ENCODE measurements around the gene FHIT.

FHIT gene

DNA sequence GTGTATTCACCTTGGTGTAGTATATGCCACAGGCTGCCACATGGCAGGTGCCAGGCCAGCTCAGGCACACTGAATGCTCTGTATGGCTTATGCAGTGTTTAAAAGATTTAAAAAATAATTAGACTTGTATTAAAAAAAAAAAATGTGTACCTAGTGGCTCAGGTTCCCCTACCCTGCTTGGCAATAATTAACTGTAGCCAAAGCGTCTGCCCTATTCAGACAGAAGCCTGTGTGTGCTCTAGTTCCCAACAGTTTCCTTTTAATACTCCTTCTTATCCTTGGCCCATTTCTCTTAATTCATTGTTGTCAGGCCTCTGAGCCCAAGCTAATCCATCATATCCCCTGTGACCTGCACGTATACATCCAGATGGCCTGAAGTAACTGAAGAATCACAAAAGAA lies 1449.2 kb downstream of the FHIT start:
- TF ChIP-seq YY1 (IDR thresholded peaks at IDR 0.05; ENCODE audit: insufficient read depth, insufficient read length) (no peak), SUZ12 (IDR thresholded peaks at IDR 0.05; ENCODE audit: extremely low read depth, insufficient read depth, insufficient read length) (no peak), ZNF274 (IDR thresholded peaks at IDR 0.05; ENCODE audit: low read depth, low read length) (no peak)
- Histone ChIP-seq H3K36me3 (ENCODE audit: insufficient read depth, insufficient read length, low read length) (no peaks in the 10 kb centered on the region), H3K27me3 (ENCODE audit: insufficient read depth, insufficient read length) (no peaks in the 10 kb centered on the region), H3K9me3 (ENCODE audit: insufficient read depth, low read length) (0 out of 2 replicates have a peak, but pooled peaks cover 9% of the 10 kb centered on the region), H3K9ac (ENCODE audit: insufficient read length, low read depth) (no peak overlapping the region), H3K4me3 (ENCODE audit: insufficient read length, low read depth) (no peak overlapping the region), H3K4me1 (ENCODE audit: insufficient read depth, insufficient read length) (no peaks in the 10 kb centered on the region)
- no peak for DNase-seq (ENCODE audit: low read depth, low spot score)

DNA sequence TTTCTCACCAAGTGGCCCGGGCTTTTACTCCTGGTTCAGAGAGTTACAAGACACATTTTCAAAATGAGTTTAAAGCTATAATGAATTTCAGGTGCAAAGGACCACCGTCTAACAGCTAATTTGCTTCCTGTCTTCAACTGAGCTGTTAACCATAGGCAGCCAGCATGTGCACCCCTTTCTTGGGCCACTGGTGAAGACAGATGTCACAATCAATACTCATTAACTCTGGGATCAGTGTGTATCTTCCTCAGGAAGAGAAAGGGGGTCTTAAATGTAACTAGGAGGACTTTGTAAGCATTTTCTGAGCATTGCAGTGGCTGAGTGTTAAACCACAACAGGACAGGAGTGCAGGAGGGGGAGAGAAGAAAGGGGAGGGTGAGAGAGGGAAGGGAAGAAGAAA lies 1450.8 kb downstream of the FHIT start:
- Histone ChIP-seq H3K4me3 (ENCODE audit: insufficient read length, low read depth) (no peak overlapping the region), H3K9ac (ENCODE audit: insufficient read length, low read depth) (no peak overlapping the region), H3K27me3 (ENCODE audit: insufficient read depth, insufficient read length) (no peaks in the 10 kb centered on the region), H3K9me3 (ENCODE audit: insufficient read depth, low read length) (0 out of 2 replicates have a peak, but pooled peaks cover 9% of the 10 kb centered on the region), H3K4me1 (ENCODE audit: insufficient read depth, insufficient read length) (no peaks in the 10 kb centered on the region), H3K36me3 (ENCODE audit: insufficient read depth, insufficient read length, low read length) (no peaks in the 10 kb centered on the region)
- no peak for DNase-seq (ENCODE audit: low read depth, low spot score)
- TF ChIP-seq YY1 (IDR thresholded peaks at IDR 0.05; ENCODE audit: insufficient read depth, insufficient read length): no peak
- TF ChIP-seq SUZ12 (IDR thresholded peaks at IDR 0.05; ENCODE audit: extremely low read depth, insufficient read depth, insufficient read length): no peak
- TF ChIP-seq ZNF274 (IDR thresholded peaks at IDR 0.05; ENCODE audit: low read depth, low read length): no peak

GRCh38 chr3:59798372-59799086 lies 1452.7 kb downstream of the FHIT start:
- Histone ChIP-seq H3K36me3 (ENCODE audit: insufficient read depth, insufficient read length, low read length) (no peaks in the 10 kb centered on the region), H3K27me3 (ENCODE audit: insufficient read depth, insufficient read length) (no peaks in the 10 kb centered on the region), H3K9me3 (ENCODE audit: insufficient read depth, low read length) (0 out of 2 replicates have a peak, but pooled peaks cover 9% of the 10 kb centered on the region), H3K9ac (ENCODE audit: insufficient read length, low read depth) (no peak overlapping the region), H3K4me1 (ENCODE audit: insufficient read depth, insufficient read length) (no peaks in the 10 kb centered on the region), H3K4me3 (ENCODE audit: insufficient read length, low read depth) (no peak overlapping the region)
- no peak for DNase-seq (ENCODE audit: low read depth, low spot score)
- TF ChIP-seq YY1 (IDR thresholded peaks at IDR 0.05; ENCODE audit: insufficient read depth, insufficient read length) (no peak), SUZ12 (IDR thresholded peaks at IDR 0.05; ENCODE audit: extremely low read depth, insufficient read depth, insufficient read length) (no peak), ZNF274 (IDR thresholded peaks at IDR 0.05; ENCODE audit: low read depth, low read length) (no peak)

- TF ChIP-seq ZNF274 (IDR thresholded peaks at IDR 0.05; ENCODE audit: low read depth, low read length) (no peak), SUZ12 (IDR thresholded peaks at IDR 0.05; ENCODE audit: extremely low read depth, insufficient read depth, insufficient read length) (no peak), YY1 (IDR thresholded peaks at IDR 0.05; ENCODE audit: insufficient read depth, insufficient read length) (no peak)
- Histone ChIP-seq H3K9ac (ENCODE audit: insufficient read length, low read depth) (no peak overlapping the region), H3K27me3 (ENCODE audit: insufficient read depth, insufficient read length) (no peaks in the 10 kb centered on the region), H3K36me3 (ENCODE audit: insufficient read depth, insufficient read length, low read length) (no peaks in the 10 kb centered on the region), H3K9me3 (ENCODE audit: insufficient read depth, low read length) (0 out of 2 replicates have a peak, but pooled peaks cover 9% of the 10 kb centered on the region), H3K4me3 (ENCODE audit: insufficient read length, low read depth) (no peak overlapping the region), H3K4me1 (ENCODE audit: insufficient read depth, insufficient read length) (no peaks in the 10 kb centered on the region)
- no peak for DNase-seq (ENCODE audit: low read depth, low spot score)
These were observed 1453.7 kb downstream of the FHIT start for GRCh38 chr3:59797533-59797932.

GRCh38 chr3:59796456-59796855 lies 1454.8 kb downstream of the FHIT start:
- H3K36me3 ChIP-seq (ENCODE audit: insufficient read depth, insufficient read length, low read length): no peaks in the 10 kb centered on the region
- no peak overlapping the region for H3K9ac ChIP-seq (ENCODE audit: insufficient read length, low read depth)
- TF ChIP-seq ZNF274 (IDR thresholded peaks at IDR 0.05; ENCODE audit: low read depth, low read length) (no peak), SUZ12 (IDR thresholded peaks at IDR 0.05; ENCODE audit: extremely low read depth, insufficient read depth, insufficient read length) (no peak), YY1 (IDR thresholded peaks at IDR 0.05; ENCODE audit: insufficient read depth, insufficient read length) (no peak)
- no peak overlapping the region for H3K4me3 ChIP-seq (ENCODE audit: insufficient read length, low read depth)
- H3K27me3 ChIP-seq (ENCODE audit: insufficient read depth, insufficient read length): no peaks in the 10 kb centered on the region
- H3K4me1 ChIP-seq (ENCODE audit: insufficient read depth, insufficient read length): no peaks in the 10 kb centered on the region
- no peak for DNase-seq (ENCODE audit: low read depth, low spot score)
- 0 out of 2 replicates have a peak, but pooled peaks cover 9% of the 10 kb centered on the region for H3K9me3 ChIP-seq (ENCODE audit: insufficient read depth, low read length)

- Histone ChIP-seq H3K36me3 (ENCODE audit: insufficient read depth, insufficient read length, low read length) (no peaks in the 10 kb centered on the region), H3K4me1 (ENCODE audit: insufficient read depth, insufficient read length) (no peaks in the 10 kb centered on the region), H3K4me3 (ENCODE audit: insufficient read length, low read depth) (no peak overlapping the region), H3K27me3 (ENCODE audit: insufficient read depth, insufficient read length) (no peaks in the 10 kb centered on the region), H3K9ac (ENCODE audit: insufficient read length, low read depth) (no peak overlapping the region), H3K9me3 (ENCODE audit: insufficient read depth, low read length) (0 out of 2 replicates have a peak, but pooled peaks cover 9% of the 10 kb centered on the region)
- TF ChIP-seq YY1 (IDR thresholded peaks at IDR 0.05; ENCODE audit: insufficient read depth, insufficient read length) (no peak), ZNF274 (IDR thresholded peaks at IDR 0.05; ENCODE audit: low read depth, low read length) (no peak)
- DNase-seq (ENCODE audit: low read depth, low spot score): no peak
These were observed 1455.5 kb downstream of the FHIT start for GRCh38 chr3:59795756-59796155.

- no peak overlapping the region for H3K9ac ChIP-seq (ENCODE audit: insufficient read length, low read depth)
- no peak overlapping the region for H3K4me3 ChIP-seq (ENCODE audit: insufficient read length, low read depth)
- DNase-seq (ENCODE audit: low read depth, low spot score): no peak
- H3K9me3 ChIP-seq (ENCODE audit: insufficient read depth, low read length): 0 out of 2 replicates have a peak, but pooled peaks cover 9% of the 10 kb centered on the region
- H3K4me1 ChIP-seq (ENCODE audit: insufficient read depth, insufficient read length): no peaks in the 10 kb centered on the region
- TF ChIP-seq SUZ12 (IDR thresholded peaks at IDR 0.05; ENCODE audit: extremely low read depth, insufficient read depth, insufficient read length): no peak
- no peak for TF ChIP-seq YY1 (IDR thresholded peaks at IDR 0.05; ENCODE audit: insufficient read depth, insufficient read length)
- no peak for TF ChIP-seq ZNF274 (IDR thresholded peaks at IDR 0.05; ENCODE audit: low read depth, low read length)
- no peaks in the 10 kb centered on the region for H3K27me3 ChIP-seq (ENCODE audit: insufficient read depth, insufficient read length)
- no peaks in the 10 kb centered on the region for H3K36me3 ChIP-seq (ENCODE audit: insufficient read depth, insufficient read length, low read length)
These were observed 1457.3 kb downstream of the FHIT start for GRCh38 chr3:59793976-59794375.
